NT2/D1 (cell line): Measurements from ENCODE around the gene SAMD14.

Experiments used
- DNase-seq: peaks from one replicate; pipeline ENCODE4 v3.0.0-alpha.2; 2011; ENCODE audit warnings: low read depth, low spot score
- H3K27me3 ChIP-seq: 2 replicates; pipeline ENCODE4 v1.6.0; 2011; ENCODE audit warnings: mild to moderate bottlenecking; ENCODE audit not compliant: insufficient read length, insufficient read depth
- H3K36me3 ChIP-seq: 2 replicates; pipeline ENCODE4 v1.6.1; 2011; ENCODE audit warnings: mild to moderate bottlenecking, low read length, mixed read lengths; ENCODE audit not compliant: insufficient read depth, insufficient read length
- H3K4me1 ChIP-seq: 2 replicates; pipeline ENCODE4 v1.5.1; 2011; ENCODE audit not compliant: insufficient read depth, insufficient read length
- H3K4me3 ChIP-seq: 2 replicates; pipeline ENCODE4 v1.5.1; 2011; ENCODE audit warnings: low read depth; ENCODE audit not compliant: insufficient read length
- H3K9ac ChIP-seq: 2 replicates; pipeline ENCODE4 v1.6.0; 2011; ENCODE audit warnings: low read depth; ENCODE audit not compliant: insufficient read length
- H3K9me3 ChIP-seq: 2 replicates; pipeline ENCODE4 v1.5.1; 2011; ENCODE audit warnings: mild to moderate bottlenecking, low read length; ENCODE audit not compliant: insufficient read depth
- SUZ12 ChIP-seq: IDR thresholded peaks from 2 replicates; pipeline ENCODE4 v1.6.1; 2011; ENCODE audit not compliant: insufficient read length, insufficient read depth; ENCODE audit errors: extremely low read depth
- YY1 ChIP-seq: IDR thresholded peaks from 2 replicates; pipeline ENCODE4 v1.6.1; 2011; ENCODE audit not compliant: insufficient read length, insufficient read depth
- ZNF274 ChIP-seq: IDR thresholded peaks from 2 replicates; pipeline ENCODE4 v1.6.1; 2011; ENCODE audit warnings: mild to moderate bottlenecking, low read depth, low read length

Gene SAMD14

GRCh38 chr17:50169121-50169764 is 39.3 kb upstream of the SAMD14 start:
- Histone ChIP-seq H3K9me3 (no peaks in the 10 kb centered on the region), H3K9ac (no peak overlapping the region), H3K4me1 (peaks cover 22% of the 10 kb centered on the region), H3K27me3 (no peaks in the 10 kb centered on the region), H3K36me3 (no peaks in the 10 kb centered on the region), H3K4me3 (no peak overlapping the region)
- no peak for DNase-seq
- no peak for TF ChIP-seq ZNF274
- no peak for TF ChIP-seq SUZ12
- TF ChIP-seq YY1, result no peak

- no peak overlapping the region for H3K9ac ChIP-seq
- no peak for TF ChIP-seq SUZ12
- TF ChIP-seq YY1, result no peak
- TF ChIP-seq ZNF274, result no peak
- no peak overlapping the region for H3K4me3 ChIP-seq
- no peak for DNase-seq
- H3K4me1 ChIP-seq, result peaks cover 27% of the 10 kb centered on the region
- no peaks in the 10 kb centered on the region for H3K27me3 ChIP-seq
- no peaks in the 10 kb centered on the region for H3K36me3 ChIP-seq
- H3K9me3 ChIP-seq, result no peaks in the 10 kb centered on the region
Observed at GRCh38 chr17:50168319-50168718, 38.4 kb upstream of the SAMD14 start.

GRCh38 chr17:50167371-50167770 is 37.4 kb upstream of the SAMD14 start:
- Histone ChIP-seq H3K9me3 (no peaks in the 10 kb centered on the region), H3K36me3 (no peaks in the 10 kb centered on the region), H3K4me3 (no peak overlapping the region), H3K27me3 (peaks cover 5% of the 10 kb centered on the region), H3K4me1 (peaks cover 24% of the 10 kb centered on the region), H3K9ac (peak overlapping the region; percentile 62)
- no peak for DNase-seq
- no peak for TF ChIP-seq YY1
- no peak for TF ChIP-seq ZNF274
- no peak for TF ChIP-seq SUZ12

GRCh38 chr17:50166518-50167181 is 36.7 kb upstream of the SAMD14 start:
- H3K9ac ChIP-seq, result peak overlapping the region; percentile 59
- peaks cover 12% of the 10 kb centered on the region for H3K27me3 ChIP-seq
- TF ChIP-seq YY1 (no peak), SUZ12 (no peak), ZNF274 (no peak)
- H3K4me1 ChIP-seq, result peaks cover 29% of the 10 kb centered on the region
- no peak for DNase-seq
- no peak overlapping the region for H3K4me3 ChIP-seq
- H3K9me3 ChIP-seq, result no peaks in the 10 kb centered on the region
- H3K36me3 ChIP-seq, result no peaks in the 10 kb centered on the region

GRCh38 chr17:50165867-50166517 is 36.0 kb upstream of the SAMD14 start, which contains the start of gene SGCA:
Gene SGCA, plus strand, starts transcription at chr17:50166005. Its CDS starts 36 bp downstream, at chr17:50166041.
- TF ChIP-seq ZNF274 (no peak), SUZ12 (no peak), YY1 (no peak)
- DNase-seq, result no peak
- peak within 1 kb of the TSS; percentile 59 for H3K9ac ChIP-seq

GRCh38 chr17:50165466-50165865 is 35.5 kb upstream of the SAMD14 start:
- DNase-seq, result no peak
- H3K27me3 ChIP-seq, result peaks cover 13% of the 10 kb centered on the region
- TF ChIP-seq ZNF274 (no peak), YY1 (no peak), SUZ12 (no peak)
- H3K36me3 ChIP-seq, result no peaks in the 10 kb centered on the region
- H3K4me3 ChIP-seq, result no peak overlapping the region
- H3K9ac ChIP-seq, result no peak overlapping the region
- peaks cover 29% of the 10 kb centered on the region for H3K4me1 ChIP-seq
- H3K9me3 ChIP-seq, result no peaks in the 10 kb centered on the region

More at GRCh38 chr17:50165867-50166517, 36.0 kb upstream of the SAMD14 start, which contains the start of gene SGCA:
- Histone ChIP-seq H3K4me3 (no peak within 1 kb of the TSS), H3K27me3 (peaks cover 13% of the 10 kb centered on the region), H3K9me3 (no peaks in the 10 kb centered on the region), H3K4me1 (peaks cover 29% of the 10 kb centered on the region), H3K36me3 (no peaks in the 10 kb centered on the region)

- no peak for TF ChIP-seq ZNF274
- no peak for TF ChIP-seq YY1
- no peak for TF ChIP-seq SUZ12
- H3K27me3 ChIP-seq, result peaks cover 13% of the 10 kb centered on the region
Observed at GRCh38 chr17:50165066-50165465, 35.1 kb upstream of the SAMD14 start.

More at GRCh38 chr17:50165066-50165465, 35.1 kb upstream of the SAMD14 start:
- Histone ChIP-seq H3K9me3 (no peaks in the 10 kb centered on the region), H3K4me3 (no peak overlapping the region), H3K9ac (no peak overlapping the region), H3K4me1 (peaks cover 29% of the 10 kb centered on the region), H3K36me3 (no peaks in the 10 kb centered on the region)
- DNase-seq, result no peak
